GM23338 (cell line): ENCODE measurements around the gene SSTR5. TPM values are rescaled to one million over a fixed set of nuclear protein-coding genes. Genes with fewer than 3 reads are reported as not detected.

Experiments used
- ATAC-seq: fragments of 200-7000 bp; cut with Tn5 transposase; 3 replicates; pipeline ENCODE4 v1.9.1; 2020
- DNase-seq: peaks from one replicate; pipeline ENCODE4 v3.0.0-alpha.2; 2015; ENCODE audit warnings: low spot score
- H2AFZ ChIP-seq: fragments of 200-600 bp; sonication (generic); 2 replicates; pipeline ENCODE4 v1.8.0; 2016; ENCODE audit warnings: antibody characterized with exemption, mild to moderate bottlenecking, moderate library complexity
- H3F3A ChIP-seq: fragments of 200-600 bp; sonication (generic); replicated peaks from 2 replicates; pipeline ENCODE4 v1.8.0; 2017; ENCODE audit warnings: antibody characterized with exemption, mixed run types, low read depth
- H3K27ac ChIP-seq: fragments of 200-600 bp; sonication (generic); 2 replicates; pipeline ENCODE4 v1.6.1; 2016; ENCODE audit warnings: low read depth
- H3K27me3 ChIP-seq: fragments of 200-600 bp; sonication (generic); 2 replicates; pipeline ENCODE4 v1.8.0; 2016; ENCODE audit warnings: mild to moderate bottlenecking, mixed run types, moderate library complexity; ENCODE audit not compliant: insufficient read depth
- H3K36me3 ChIP-seq: fragments of 200-600 bp; sonication (generic); 2 replicates; pipeline ENCODE4 v1.8.0; 2016; ENCODE audit warnings: mild to moderate bottlenecking; ENCODE audit not compliant: insufficient read depth
- H3K4me1 ChIP-seq: fragments of 200-600 bp; sonication (generic); 2 replicates; pipeline ENCODE4 v1.8.0; 2016; ENCODE audit warnings: mild to moderate bottlenecking, moderate library complexity; ENCODE audit not compliant: insufficient read depth
- H3K4me2 ChIP-seq: fragments of 200-600 bp; sonication (generic); 2 replicates; pipeline ENCODE4 v1.7.1; 2017; ENCODE audit warnings: mixed run types
- H3K4me3 ChIP-seq: fragments of 200-600 bp; sonication (generic); 2 replicates; pipeline ENCODE4 v1.6.1; 2016; ENCODE audit warnings: mixed run types
- H3K79me2 ChIP-seq: fragments of 200-600 bp; sonication (generic); replicated peaks from 2 replicates; pipeline ENCODE4 v1.8.0; 2017; ENCODE audit warnings: mild to moderate bottlenecking; ENCODE audit not compliant: insufficient read depth
- H3K9me2 ChIP-seq: fragments of 200-600 bp; sonication (generic); 2 replicates; pipeline ENCODE4 v1.8.0; 2017; ENCODE audit not compliant: insufficient read depth
- H4K20me1 ChIP-seq: fragments of 200-600 bp; sonication (generic); replicated peaks from 2 replicates; pipeline ENCODE4 v1.8.0; 2017; ENCODE audit warnings: mild to moderate bottlenecking; ENCODE audit not compliant: insufficient read depth
- H3K27ac Mint-ChIP-seq: 2 replicates; pipeline ENCODE4 v1.8.0; 2020; ENCODE audit warnings: inconsistent platforms, mild to moderate bottlenecking, moderate library complexity, mixed read lengths
- H3K27me3 Mint-ChIP-seq: 3 replicates; pipeline ENCODE4 v1.8.0; 2022; ENCODE audit warnings: low read depth, mild to moderate bottlenecking, moderate library complexity, mixed read lengths, inconsistent platforms; ENCODE audit not compliant: insufficient read depth, poor library complexity
- H3K36me3 Mint-ChIP-seq: 3 replicates; pipeline ENCODE4 v1.8.0; 2021; ENCODE audit warnings: low read depth, mild to moderate bottlenecking, inconsistent platforms, moderate library complexity, mixed read lengths
- H3K4me1 Mint-ChIP-seq: 3 replicates; pipeline ENCODE4 v1.8.0; 2020; ENCODE audit warnings: mild to moderate bottlenecking, inconsistent platforms, mixed read lengths
- H3K4me3 Mint-ChIP-seq: 3 replicates; pipeline ENCODE4 v1.8.0; 2021; ENCODE audit warnings: moderate library complexity, mild to moderate bottlenecking, inconsistent platforms, mixed read lengths
- H3K9me3 Mint-ChIP-seq: 3 replicates; pipeline ENCODE4 v1.8.0; 2020; ENCODE audit warnings: moderate library complexity, mild to moderate bottlenecking, inconsistent platforms, mixed read lengths
- CTCF ChIP-seq, 2 experiments: fragments of 200-600 bp in 1 of 2; sonication (generic) in 1 of 2; conservative IDR thresholded peaks; 2 replicates each; pipeline versions ENCODE4 v1.5.1 to v1.6.1; 2016 to 2017; ENCODE audit warnings: antibody characterized with exemption in 2 of 2, low read depth in 2 of 2, mild to moderate bottlenecking in 2 of 2, moderate library complexity in 1 of 2
- ETS1 ChIP-seq: IDR thresholded peaks from 2 replicates; pipeline ENCODE4 v1.6.1; 2016; ENCODE audit warnings: antibody characterized with exemption
- EZH2 ChIP-seq: fragments of 200-600 bp; sonication (generic); IDR thresholded peaks from one replicate; pipeline ENCODE4 v1.8.0; 2017; ENCODE audit warnings: antibody characterized with exemption, mild to moderate bottlenecking, low read depth; ENCODE audit not compliant: unreplicated experiment
- JUNB ChIP-seq: IDR thresholded peaks from one replicate; pipeline ENCODE4 v1.6.1; 2016; ENCODE audit warnings: antibody characterized with exemption; ENCODE audit not compliant: unreplicated experiment
- REST ChIP-seq: IDR thresholded peaks from one replicate; pipeline ENCODE4 v1.6.1; 2018; ENCODE audit warnings: antibody characterized with exemption; ENCODE audit not compliant: unreplicated experiment
- STAT1 ChIP-seq: IDR thresholded peaks from one replicate; pipeline ENCODE4 v1.6.1; 2016; ENCODE audit warnings: antibody characterized with exemption; ENCODE audit not compliant: unreplicated experiment
- ZNF114 ChIP-seq: fragments of 250-450 bp; sonication (Bioruptor Pico); IDR thresholded peaks from 2 replicates; pipeline ENCODE4 v1.5.0; 2020; ENCODE audit warnings: mild to moderate bottlenecking, moderate library complexity
- ZNF331 ChIP-seq: fragments of 250-450 bp; sonication (Bioruptor Pico); IDR thresholded peaks from 2 replicates; pipeline ENCODE4 v1.5.0; 2020; ENCODE audit warnings: low read depth, mild to moderate bottlenecking, moderate library complexity
- ZNF462 ChIP-seq: fragments of 250-450 bp; sonication (Bioruptor Pico); IDR thresholded peaks from 2 replicates; pipeline ENCODE4 v1.5.0; 2020; ENCODE audit warnings: mild to moderate bottlenecking, moderate library complexity
- polyA plus RNA-seq: library from polyadenylated mRNA; unstranded; fragments of >200 nt; fragmentation: Nextera tagmentation; extraction: Ambion mirVana; gene quantifications from 2 replicates; pipeline ENCODE4 v1.2.1, GENCODE V29; 2016
- total RNA-seq: library from RNA; depleted of rRNA; stranded (reverse); fragments of >200 nt; shearing (Covaris generic); gene quantifications from 2 replicates; pipeline ENCODE4 v1.2.3, GENCODE V29; 2014

SSTR5 gene
- total and polyA plus RNA-seq, 2 experiments from 2014 or later = 0.60 to 1.0 TPM

GRCh38 chr16:1097800-1098199, 25.3 kb downstream of the SSTR5 start:
- H3K4me3 Mint-ChIP-seq = no peak overlapping the region
- no peaks in the 10 kb centered on the region for H3K4me1 Mint-ChIP-seq
- H3K4me1 ChIP-seq = no peaks in the 10 kb centered on the region
- no peaks in the 10 kb centered on the region for H3K36me3 ChIP-seq
- H2AFZ ChIP-seq = no peak overlapping the region
- no peak for TF ChIP-seq STAT1
- TF ChIP-seq ZNF462 = no peak
- no peak for TF ChIP-seq CTCF (conservative IDR thresholded peaks at IDR 0.05; ENCODE audit: low read depth in 2 of 2)
- TF ChIP-seq ZNF331 (CRISPR knock-in tag) = no peak
- no peak for TF ChIP-seq JUNB
- TF ChIP-seq REST = no peak
- TF ChIP-seq EZH2 = no peak
- TF ChIP-seq ETS1 = no peak
- no peak for TF ChIP-seq ZNF114
- no peaks in the 10 kb centered on the region for H3K27me3 ChIP-seq
- H3K4me3 ChIP-seq = no peak overlapping the region
- peaks cover 2% of the 10 kb centered on the region for H3K27me3 Mint-ChIP-seq
- H3K9me2 ChIP-seq = no peaks in the 10 kb centered on the region
- DNase-seq (no peak), ATAC-seq (no peak)
- no peak overlapping the region for H3K27ac Mint-ChIP-seq
- H3K79me2 ChIP-seq = no peaks in the 10 kb centered on the region
- no peaks in the 10 kb centered on the region for H4K20me1 ChIP-seq
- no peak overlapping the region for H3K4me2 ChIP-seq
- H3K36me3 Mint-ChIP-seq = no peaks in the 10 kb centered on the region
- peaks cover 2% of the 10 kb centered on the region; the same call in 1 of the 3 replicates for H3K9me3 Mint-ChIP-seq
- 0 out of 2 replicates have a peak, but pooled peaks cover 4% of the 10 kb centered on the region for H3F3A ChIP-seq
- no peak overlapping the region for H3K27ac ChIP-seq
